HG02884 (cell line): ENCODE results near the gene ZBTB33.

ENCODE experiments used
- ATAC-seq: cut with Tn5 transposase; IDR thresholded peaks from one replicate; pipeline ENCODE4 v1.9.1; 2021; ENCODE audit warnings: mild to moderate bottlenecking, moderate library complexity; ENCODE audit not compliant: unreplicated experiment

The ZBTB33 gene, protein sequence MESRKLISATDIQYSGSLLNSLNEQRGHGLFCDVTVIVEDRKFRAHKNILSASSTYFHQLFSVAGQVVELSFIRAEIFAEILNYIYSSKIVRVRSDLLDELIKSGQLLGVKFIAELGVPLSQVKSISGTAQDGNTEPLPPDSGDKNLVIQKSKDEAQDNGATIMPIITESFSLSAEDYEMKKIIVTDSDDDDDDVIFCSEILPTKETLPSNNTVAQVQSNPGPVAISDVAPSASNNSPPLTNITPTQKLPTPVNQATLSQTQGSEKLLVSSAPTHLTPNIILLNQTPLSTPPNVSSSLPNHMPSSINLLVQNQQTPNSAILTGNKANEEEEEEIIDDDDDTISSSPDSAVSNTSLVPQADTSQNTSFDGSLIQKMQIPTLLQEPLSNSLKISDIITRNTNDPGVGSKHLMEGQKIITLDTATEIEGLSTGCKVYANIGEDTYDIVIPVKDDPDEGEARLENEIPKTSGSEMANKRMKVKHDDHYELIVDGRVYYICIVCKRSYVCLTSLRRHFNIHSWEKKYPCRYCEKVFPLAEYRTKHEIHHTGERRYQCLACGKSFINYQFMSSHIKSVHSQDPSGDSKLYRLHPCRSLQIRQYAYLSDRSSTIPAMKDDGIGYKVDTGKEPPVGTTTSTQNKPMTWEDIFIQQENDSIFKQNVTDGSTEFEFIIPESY

DNA sequence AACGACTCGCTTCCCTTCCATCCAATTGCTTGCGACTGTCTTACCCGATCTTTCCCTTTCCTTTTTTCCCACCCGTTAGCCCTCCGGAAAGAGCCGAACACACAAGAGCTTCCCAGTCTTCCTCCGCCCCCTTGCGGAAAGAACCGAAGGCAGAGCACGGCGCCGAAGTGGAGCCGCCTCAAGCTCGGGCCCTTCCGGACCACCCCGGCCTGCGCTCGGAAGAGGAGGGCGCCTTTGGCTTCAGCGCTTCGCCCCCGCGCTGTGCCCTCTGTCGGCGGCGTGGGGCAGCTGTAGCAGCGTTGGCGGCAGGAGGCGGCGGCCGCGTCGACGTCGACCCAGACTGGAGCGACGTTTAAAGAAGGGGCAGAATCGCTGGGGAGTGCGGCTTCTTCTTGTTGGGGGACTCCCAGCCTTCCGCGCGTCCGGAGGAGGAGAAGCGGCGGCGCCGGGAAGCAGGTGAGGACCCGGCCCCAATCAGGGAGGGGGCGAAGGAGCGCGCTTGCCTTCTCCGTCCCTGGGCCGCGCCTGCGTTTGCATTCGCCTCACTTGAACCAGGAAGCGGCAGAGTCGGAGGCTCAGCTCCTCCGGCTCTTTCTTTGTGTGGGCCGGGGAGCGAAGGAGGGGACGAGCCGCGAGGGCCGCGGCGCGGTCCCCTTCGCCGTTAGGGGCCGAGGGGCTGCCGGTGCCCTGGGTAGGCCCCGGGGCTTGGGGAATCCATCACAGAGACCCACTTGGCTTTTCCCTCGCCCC is at the start of gene ZBTB33:
TSS of gene ZBTB33 (plus strand) at position 291 of the 750 bp plus-strand sequence. CDS start 2,604 bp downstream, outside the sequence.
- peak; percentile 95 for ATAC-seq

DNA sequence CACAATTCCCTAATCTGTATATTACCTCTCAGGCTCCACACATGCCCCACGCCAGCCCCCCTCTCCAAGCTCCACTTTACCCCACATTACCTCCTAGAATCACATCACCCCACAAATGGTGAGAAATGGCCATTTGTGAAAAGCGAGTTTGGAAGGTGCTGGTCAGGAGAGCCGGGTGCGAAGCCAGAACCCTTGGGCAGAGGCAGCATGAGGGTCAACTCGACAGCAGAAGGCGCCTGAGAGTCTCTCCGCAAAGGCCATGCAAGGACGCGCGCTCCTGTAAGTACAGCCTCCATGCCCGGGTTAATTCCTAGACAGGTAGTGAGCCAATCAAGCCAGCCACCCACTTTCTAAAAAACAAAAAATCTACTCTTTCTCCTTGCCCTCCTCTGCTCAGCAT is 49.8 kb upstream of the ZBTB33 start:
- no peak for ATAC-seq

- no peak for ATAC-seq
These were observed 44.5 kb upstream of the ZBTB33 start for GRCh38 chrX:120205816-120206753.

DNA sequence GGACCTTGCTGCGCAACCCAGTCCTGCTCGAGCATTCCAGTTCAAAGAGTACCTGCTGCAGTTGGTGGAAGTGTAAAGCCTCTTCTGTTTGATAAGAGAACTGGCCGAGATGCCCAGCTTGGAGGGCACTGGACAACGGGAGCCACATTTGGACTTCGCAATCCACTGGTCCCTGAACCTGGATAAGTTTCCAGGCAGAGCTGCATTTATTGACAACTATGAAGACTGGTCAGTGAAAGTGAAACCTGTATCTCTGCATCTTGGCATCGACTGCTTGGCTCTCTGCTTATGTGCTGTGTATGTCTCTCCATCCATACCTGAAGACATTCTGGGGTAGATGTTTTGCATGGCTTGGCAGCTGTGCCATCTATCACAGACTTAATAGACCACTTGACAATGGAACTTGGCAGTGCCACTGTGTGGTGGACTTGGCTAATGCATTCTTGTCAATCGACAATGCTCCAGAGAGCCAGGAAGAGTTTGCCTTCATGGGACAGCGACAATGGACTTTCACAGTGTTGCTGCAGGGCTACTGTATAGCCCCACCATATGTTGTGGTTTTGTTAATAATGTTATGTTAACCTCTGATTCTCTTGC is 43.5 kb upstream of the ZBTB33 start:
- ATAC-seq, result no peak

GRCh38 chrX:120213438-120214265 is 37.0 kb upstream of the ZBTB33 start:
- peak; percentile 73 for ATAC-seq

DNA sequence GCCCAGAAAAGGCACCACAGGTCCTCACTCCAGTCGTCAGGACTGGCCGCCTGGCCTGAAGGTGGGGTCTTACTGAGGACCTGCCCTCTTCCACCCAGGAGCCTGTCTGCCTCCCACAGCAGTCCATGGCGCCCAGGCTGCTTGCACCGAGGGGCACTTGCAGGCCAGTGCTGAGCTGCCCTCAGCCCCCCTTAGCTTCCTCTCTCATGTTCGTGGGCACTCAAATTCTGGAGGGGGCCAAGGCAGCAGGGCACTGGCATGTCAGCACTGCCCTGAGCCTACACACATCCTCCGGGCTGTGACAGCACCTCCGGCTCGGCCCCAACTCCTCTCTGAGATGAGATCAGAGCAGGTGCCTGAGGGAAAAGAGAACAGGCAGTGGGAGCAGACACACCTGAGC is 27.2 kb upstream of the ZBTB33 start:
- ATAC-seq, result no peak

DNA sequence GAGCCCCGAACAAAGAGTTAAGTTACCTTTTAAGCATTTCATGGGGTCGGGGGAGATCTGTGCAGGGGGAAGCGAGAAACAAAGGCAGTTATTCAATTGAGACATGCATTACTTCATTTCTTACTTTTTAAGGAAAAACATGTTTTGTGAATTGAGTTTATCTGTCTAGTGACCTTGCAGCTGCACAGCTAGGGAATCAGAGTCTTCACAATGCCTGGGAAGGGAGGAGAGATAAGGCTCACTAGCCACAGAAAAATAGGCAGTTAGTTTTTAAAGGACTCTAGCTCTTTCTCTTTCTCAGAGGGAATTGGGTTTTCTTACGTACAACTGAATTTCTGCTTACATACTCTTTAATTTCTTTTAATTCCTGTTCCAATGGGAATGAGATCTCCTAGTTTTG is 26.2 kb upstream of the ZBTB33 start:
- ATAC-seq, result no peak

DNA sequence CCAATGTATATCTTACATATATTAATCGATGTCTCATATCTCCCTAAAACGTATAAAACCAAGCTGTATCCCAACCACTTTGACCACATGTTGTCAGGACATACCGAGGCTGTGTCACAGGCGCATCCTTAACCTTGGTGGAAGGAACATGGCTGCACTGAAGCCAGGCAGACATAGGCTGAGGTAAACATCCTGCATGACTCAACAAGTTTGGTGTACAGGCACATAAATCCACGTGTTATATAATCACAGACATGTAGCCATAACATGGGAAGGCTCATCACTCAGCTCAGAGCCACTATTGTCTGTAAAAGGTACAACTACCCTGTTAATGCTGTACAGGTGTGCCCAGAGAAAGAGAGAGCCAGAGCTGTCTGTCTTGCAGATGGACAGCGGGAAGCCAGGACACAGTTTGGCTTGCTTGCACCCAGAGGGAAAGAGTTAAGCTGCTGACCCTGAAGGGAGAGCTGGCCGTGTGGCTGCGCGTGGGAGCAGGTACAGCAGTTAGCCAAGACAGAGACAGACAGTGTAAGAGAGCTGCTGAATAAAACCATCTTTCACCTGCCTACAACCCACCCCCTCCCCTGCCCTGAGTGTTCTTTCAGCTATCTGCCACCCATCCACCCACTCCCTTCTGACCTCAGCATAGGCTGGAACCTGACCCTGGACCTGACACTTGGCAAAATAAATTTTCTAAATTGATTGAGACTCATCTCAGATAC is 22.3 kb upstream of the ZBTB33 start:
- no peak for ATAC-seq

DNA sequence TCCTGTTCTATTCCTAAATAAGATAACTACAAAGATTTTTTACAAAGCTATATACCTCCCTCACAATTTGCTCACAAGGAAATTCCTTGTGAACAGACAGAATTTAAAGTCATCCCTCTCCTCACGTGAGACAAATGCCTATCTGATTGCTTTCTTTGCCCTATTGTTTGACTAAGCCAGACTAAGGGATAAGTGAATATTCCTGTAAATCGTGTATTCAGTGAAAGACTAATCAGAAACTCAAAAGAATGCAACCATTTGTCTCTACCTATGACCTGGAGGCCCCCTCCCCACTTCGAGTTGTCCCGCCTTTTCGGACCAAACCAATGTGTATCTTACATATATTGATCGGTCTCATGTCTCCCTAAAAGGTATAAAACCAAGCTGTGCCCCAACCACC is 15.3 kb upstream of the ZBTB33 start:
- ATAC-seq, result no peak

DNA sequence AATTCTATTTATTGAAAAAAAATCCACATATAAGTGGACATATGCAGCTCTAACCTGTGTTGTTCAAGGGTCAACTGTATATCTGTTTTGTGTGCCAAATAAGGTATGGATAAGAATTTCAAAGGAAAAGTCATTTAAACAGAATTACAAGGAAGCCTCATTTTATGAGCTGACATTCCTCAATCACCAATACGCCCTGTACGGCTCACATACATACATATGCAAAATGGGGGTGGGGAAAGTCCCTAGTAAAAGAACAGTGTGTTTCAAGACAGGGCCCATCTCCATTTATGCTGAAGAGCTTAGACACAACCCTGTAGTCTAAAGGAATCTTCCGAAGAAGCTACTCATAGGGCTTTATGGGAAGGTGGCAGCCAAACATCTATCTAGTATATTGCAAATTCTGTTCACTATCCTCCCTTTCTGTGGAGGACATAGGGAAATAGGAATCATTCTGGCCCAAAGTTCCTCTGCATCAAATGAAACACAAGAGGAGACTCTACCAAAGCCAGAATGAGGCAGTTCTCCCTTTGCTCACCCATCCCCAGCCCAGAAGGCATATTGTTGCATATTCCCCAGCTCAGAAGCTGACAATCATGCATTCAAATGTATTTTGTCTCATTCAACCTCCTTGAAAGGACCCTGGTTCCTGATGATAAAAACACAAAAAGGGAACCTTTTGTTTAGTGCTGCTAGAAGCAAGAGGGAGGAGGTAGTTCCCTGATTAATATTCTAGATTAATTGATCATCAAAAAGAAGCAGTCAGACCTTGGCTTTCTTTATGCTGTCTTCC is 13.7 kb upstream of the ZBTB33 start:
- ATAC-seq, result no peak

- no peak for ATAC-seq
These were observed 11.7 kb upstream of the ZBTB33 start for GRCh38 chrX:120238933-120239332.

DNA sequence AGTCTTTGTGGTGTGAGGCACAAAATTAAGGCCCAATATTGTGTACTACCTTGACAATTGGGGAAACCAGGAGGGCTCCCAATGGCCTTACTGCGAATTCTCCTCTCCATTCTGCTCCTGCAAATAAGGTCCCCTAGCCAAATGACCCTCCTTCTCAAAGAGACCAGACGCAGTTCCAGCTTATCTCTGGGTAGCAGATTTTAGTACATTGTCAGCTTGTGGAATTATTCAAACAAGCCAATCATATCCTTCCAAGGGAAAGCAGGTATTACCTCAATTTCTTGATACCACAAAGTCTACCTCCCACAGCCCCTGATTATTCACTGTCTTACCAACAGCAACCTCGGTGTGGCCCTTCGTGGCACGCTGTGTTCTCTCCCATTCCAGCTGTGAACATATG is 7.8 kb upstream of the ZBTB33 start:
- no peak for ATAC-seq

- ATAC-seq, result no peak
These were observed 6.2 kb upstream of the ZBTB33 start for GRCh38 chrX:120244395-120244734.

- ATAC-seq, result peak; percentile 81
These were observed 5.7 kb upstream of the ZBTB33 start for GRCh38 chrX:120244735-120245498.

- no peak for ATAC-seq
These were observed 929 bp downstream of the ZBTB33 start for GRCh38 chrX:120251471-120252011.

DNA sequence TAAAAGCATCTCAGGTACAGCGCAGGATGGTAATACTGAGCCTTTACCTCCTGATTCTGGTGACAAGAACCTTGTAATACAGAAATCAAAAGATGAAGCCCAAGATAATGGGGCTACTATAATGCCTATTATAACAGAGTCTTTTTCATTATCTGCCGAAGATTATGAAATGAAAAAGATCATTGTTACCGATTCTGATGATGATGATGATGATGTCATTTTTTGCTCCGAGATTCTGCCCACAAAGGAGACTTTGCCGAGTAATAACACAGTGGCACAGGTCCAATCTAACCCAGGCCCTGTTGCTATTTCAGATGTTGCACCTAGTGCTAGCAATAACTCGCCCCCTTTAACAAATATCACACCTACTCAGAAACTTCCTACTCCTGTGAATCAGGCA is 3.2 kb downstream of the ZBTB33 start:
- ATAC-seq, result no peak

DNA sequence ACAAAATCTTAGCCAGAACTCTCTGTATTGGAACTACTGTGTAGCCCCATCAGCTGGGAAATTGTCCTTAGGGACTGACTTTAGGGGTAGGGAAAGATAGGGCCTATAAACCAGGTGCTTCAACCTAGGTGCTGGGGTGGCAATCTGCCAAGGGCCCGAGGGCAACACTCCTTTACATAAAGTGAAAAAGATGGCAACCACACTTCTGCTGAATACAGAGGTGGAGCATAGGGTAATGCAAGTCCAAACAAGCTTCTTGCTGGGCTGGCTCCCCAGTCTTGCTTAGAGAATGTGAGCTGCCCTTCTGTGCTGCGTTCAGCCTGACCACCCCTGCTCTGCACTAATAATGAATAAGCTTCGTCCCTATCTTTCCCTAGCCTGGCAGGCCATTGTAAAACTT is 9.8 kb downstream of the ZBTB33 start:
- ATAC-seq, result no peak
